ENCODE data around the gene OR10J4.

OR10J4 gene

GRCh38 chr1:159473335-159473734 is 41.3 kb downstream of the OR10J4 start:
- Histone ChIP-seq H3K36me3 (ENCODE audit: control insufficient read depth, low read length) (no peaks in the 10 kb centered on the region), H3K9me3 (ENCODE audit: control insufficient read depth, insufficient read depth, low read length) (no peaks in the 10 kb centered on the region)

DNA sequence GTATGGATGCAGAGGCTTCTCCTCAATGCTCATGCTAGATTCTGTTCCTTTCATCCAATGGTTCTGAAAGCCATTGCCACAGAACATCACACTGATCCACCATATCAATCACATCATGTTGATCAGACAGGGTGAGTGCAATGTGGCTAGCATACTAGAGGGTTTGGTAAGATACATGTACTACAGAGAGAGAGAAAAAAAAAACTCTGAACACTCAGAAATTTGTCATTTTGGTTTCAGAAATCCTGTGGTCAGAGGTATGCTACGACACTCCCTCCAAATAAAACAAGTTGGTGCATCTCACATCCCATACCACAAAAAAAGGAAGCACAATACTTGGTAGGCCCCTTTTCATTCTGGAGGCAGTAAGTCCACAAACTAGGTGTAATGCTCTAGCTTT is 42.9 kb downstream of the OR10J4 start:
- no peak for TF ChIP-seq EZH2phosphoT487 (IDR thresholded peaks at IDR 0.05; ENCODE audit: borderline replicate concordance, low read length)
- no peak for TF ChIP-seq CTCF (IDR thresholded peaks at IDR 0.05; ENCODE audit: low read depth, low read length, poor library complexity, severe bottlenecking)
- H3K79me2 ChIP-seq (ENCODE audit: control insufficient read depth, low read length) = no peaks in the 10 kb centered on the region
- no peaks in the 10 kb centered on the region for H3K9me2 ChIP-seq (replicated peaks; ENCODE audit: control insufficient read depth, low read length)
- no peaks in the 10 kb centered on the region for H3K9me3 ChIP-seq (ENCODE audit: control insufficient read depth, insufficient read depth, low read length)
- H3K4me1 ChIP-seq (ENCODE audit: control insufficient read depth, low read length) = no peaks in the 10 kb centered on the region
- H3K4me2 ChIP-seq (ENCODE audit: low read length) = no peak overlapping the region
- H3K4me3 ChIP-seq (ENCODE audit: low read length) = no peak overlapping the region
- H3K27ac ChIP-seq (ENCODE audit: low read depth, low read length) = no peak overlapping the region
- no peaks in the 10 kb centered on the region for H3F3A ChIP-seq (ENCODE audit: control insufficient read depth, insufficient read depth)
- H3K36me3 ChIP-seq (ENCODE audit: control insufficient read depth, low read length) = no peaks in the 10 kb centered on the region
- H3K27me3 ChIP-seq (ENCODE audit: control insufficient read depth, low read length) = no peaks in the 10 kb centered on the region
- H4K20me1 ChIP-seq (ENCODE audit: control insufficient read depth, insufficient read depth, low read depth, low read length) = no peaks in the 10 kb centered on the region

More at GRCh38 chr1:159473335-159473734, 41.3 kb downstream of the OR10J4 start:
- Histone ChIP-seq H3K27me3 (ENCODE audit: control insufficient read depth, low read length) (no peaks in the 10 kb centered on the region), H3K9me2 (replicated peaks; ENCODE audit: control insufficient read depth, low read length) (no peaks in the 10 kb centered on the region), H3K4me3 (ENCODE audit: low read length) (no peak overlapping the region), H4K20me1 (ENCODE audit: control insufficient read depth, insufficient read depth, low read depth, low read length) (no peaks in the 10 kb centered on the region), H3K4me2 (ENCODE audit: low read length) (no peak overlapping the region), H3K79me2 (ENCODE audit: control insufficient read depth, low read length) (no peaks in the 10 kb centered on the region), H3K4me1 (ENCODE audit: control insufficient read depth, low read length) (no peaks in the 10 kb centered on the region), H3K27ac (ENCODE audit: low read depth, low read length) (no peak overlapping the region), H3F3A (ENCODE audit: control insufficient read depth, insufficient read depth) (no peaks in the 10 kb centered on the region)
- TF ChIP-seq CTCF (IDR thresholded peaks at IDR 0.05; ENCODE audit: low read depth, low read length, poor library complexity, severe bottlenecking) (no peak), EZH2phosphoT487 (IDR thresholded peaks at IDR 0.05; ENCODE audit: borderline replicate concordance, low read length) (no peak)

Data from DOHH2 (cell line).